Osteocyte (in vitro differentiated cells): ENCODE measurements around the gene EPHA6. TPM values are rescaled to one million over a fixed set of nuclear protein-coding genes. Genes with fewer than 3 reads are reported as not detected.

Experiments used
- DNase-seq: peaks from one replicate; pipeline ENCODE4 v3.0.0; 2021; ENCODE audit warnings: mixed read lengths; ENCODE audit not compliant: unreplicated experiment; ENCODE audit errors: extremely low spot score
- H3K27ac Mint-ChIP-seq: one replicate; pipeline ENCODE4 v1.8.0; 2021; ENCODE audit warnings: mild to moderate bottlenecking, mixed read lengths; ENCODE audit not compliant: unreplicated experiment
- H3K27me3 Mint-ChIP-seq: one replicate; pipeline ENCODE4 v1.8.0; 2021; ENCODE audit warnings: mixed read lengths; ENCODE audit not compliant: unreplicated experiment
- H3K36me3 Mint-ChIP-seq: one replicate; pipeline ENCODE4 v1.8.0; 2021; ENCODE audit warnings: mixed read lengths; ENCODE audit not compliant: unreplicated experiment
- H3K4me1 Mint-ChIP-seq: one replicate; pipeline ENCODE4 v1.8.0; 2021; ENCODE audit warnings: mixed read lengths; ENCODE audit not compliant: unreplicated experiment
- H3K4me3 Mint-ChIP-seq: one replicate; pipeline ENCODE4 v1.8.0; 2021; ENCODE audit warnings: mild to moderate bottlenecking, moderate library complexity, mixed read lengths; ENCODE audit not compliant: unreplicated experiment
- H3K9me3 Mint-ChIP-seq: one replicate; pipeline ENCODE4 v1.8.0; 2021; ENCODE audit warnings: mixed read lengths; ENCODE audit not compliant: unreplicated experiment
- total RNA-seq: library from RNA; stranded (reverse); gene quantifications from 2 replicates; pipeline ENCODE4 v1.2.1, GENCODE V29; 2021
- TF ChIP-seq, protein P1 (sequence below): fragments of 200-600 bp; sonication (generic); IDR thresholded peaks from 2 replicates; pipeline ENCODE4 v1.5.0; 2021; ENCODE audit warnings: antibody characterized with exemption, mild to moderate bottlenecking, moderate library complexity

Gene EPHA6
- total RNA-seq, 1 donor from 2014 or later, result 0.51 TPM

DNA sequence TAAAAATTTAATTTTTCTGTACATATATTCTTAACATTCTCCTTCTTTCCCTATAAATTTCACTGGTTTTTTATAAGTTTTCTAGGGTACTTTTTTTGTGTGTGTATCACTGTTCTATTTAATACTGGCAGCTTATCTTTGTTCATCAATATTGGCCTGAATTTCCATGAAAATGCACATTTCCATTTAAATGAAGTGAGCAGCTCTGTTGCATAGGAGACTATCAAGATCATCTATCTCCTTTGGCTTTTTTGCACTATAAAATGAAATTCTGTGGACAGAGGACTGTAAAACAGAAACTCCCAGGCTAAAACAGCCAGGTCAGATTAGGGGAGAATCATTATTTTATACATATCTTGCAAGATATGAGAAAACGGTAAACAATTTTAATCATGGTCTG lies 673.2 kb downstream of the EPHA6 start:
- Mint-ChIP-seq H3K4me1 (no peaks in the 10 kb centered on the region), H3K4me3 (no peak overlapping the region), H3K36me3 (no peaks in the 10 kb centered on the region), H3K27me3 (no peaks in the 10 kb centered on the region), H3K9me3 (no peaks in the 10 kb centered on the region), H3K27ac (no peak overlapping the region)
- TF ChIP-seq, protein P1, sequence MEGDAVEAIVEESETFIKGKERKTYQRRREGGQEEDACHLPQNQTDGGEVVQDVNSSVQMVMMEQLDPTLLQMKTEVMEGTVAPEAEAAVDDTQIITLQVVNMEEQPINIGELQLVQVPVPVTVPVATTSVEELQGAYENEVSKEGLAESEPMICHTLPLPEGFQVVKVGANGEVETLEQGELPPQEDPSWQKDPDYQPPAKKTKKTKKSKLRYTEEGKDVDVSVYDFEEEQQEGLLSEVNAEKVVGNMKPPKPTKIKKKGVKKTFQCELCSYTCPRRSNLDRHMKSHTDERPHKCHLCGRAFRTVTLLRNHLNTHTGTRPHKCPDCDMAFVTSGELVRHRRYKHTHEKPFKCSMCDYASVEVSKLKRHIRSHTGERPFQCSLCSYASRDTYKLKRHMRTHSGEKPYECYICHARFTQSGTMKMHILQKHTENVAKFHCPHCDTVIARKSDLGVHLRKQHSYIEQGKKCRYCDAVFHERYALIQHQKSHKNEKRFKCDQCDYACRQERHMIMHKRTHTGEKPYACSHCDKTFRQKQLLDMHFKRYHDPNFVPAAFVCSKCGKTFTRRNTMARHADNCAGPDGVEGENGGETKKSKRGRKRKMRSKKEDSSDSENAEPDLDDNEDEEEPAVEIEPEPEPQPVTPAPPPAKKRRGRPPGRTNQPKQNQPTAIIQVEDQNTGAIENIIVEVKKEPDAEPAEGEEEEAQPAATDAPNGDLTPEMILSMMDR, result no peak
- DNase-seq, result no peak

- Mint-ChIP-seq H3K27me3 (no peaks in the 10 kb centered on the region), H3K36me3 (no peaks in the 10 kb centered on the region), H3K4me1 (no peaks in the 10 kb centered on the region), H3K27ac (no peak overlapping the region), H3K4me3 (no peak overlapping the region), H3K9me3 (no peaks in the 10 kb centered on the region)
- DNase-seq, result no peak
- TF ChIP-seq, protein P1, result no peak
Measured at GRCh38 chr3:97488741-97489140, 674.3 kb downstream of the EPHA6 start.

GRCh38 chr3:97495896-97496295 lies 681.5 kb downstream of the EPHA6 start:
- TF ChIP-seq, protein P1, result no peak
- no peaks in the 10 kb centered on the region for H3K27me3 Mint-ChIP-seq

GRCh38 chr3:97497138-97497537 lies 682.7 kb downstream of the EPHA6 start:
- Mint-ChIP-seq H3K9me3 (peaks cover 5% of the 10 kb centered on the region), H3K27ac (no peak overlapping the region), H3K4me1 (no peaks in the 10 kb centered on the region), H3K27me3 (no peaks in the 10 kb centered on the region), H3K36me3 (no peaks in the 10 kb centered on the region), H3K4me3 (no peak overlapping the region)
- DNase-seq, result no peak
- TF ChIP-seq, protein P1, result no peak

More at GRCh38 chr3:97495896-97496295, 681.5 kb downstream of the EPHA6 start:
- Mint-ChIP-seq H3K4me1 (no peaks in the 10 kb centered on the region), H3K36me3 (no peaks in the 10 kb centered on the region), H3K9me3 (no peaks in the 10 kb centered on the region), H3K4me3 (no peak overlapping the region), H3K27ac (no peak overlapping the region)
- DNase-seq, result no peak

DNA sequence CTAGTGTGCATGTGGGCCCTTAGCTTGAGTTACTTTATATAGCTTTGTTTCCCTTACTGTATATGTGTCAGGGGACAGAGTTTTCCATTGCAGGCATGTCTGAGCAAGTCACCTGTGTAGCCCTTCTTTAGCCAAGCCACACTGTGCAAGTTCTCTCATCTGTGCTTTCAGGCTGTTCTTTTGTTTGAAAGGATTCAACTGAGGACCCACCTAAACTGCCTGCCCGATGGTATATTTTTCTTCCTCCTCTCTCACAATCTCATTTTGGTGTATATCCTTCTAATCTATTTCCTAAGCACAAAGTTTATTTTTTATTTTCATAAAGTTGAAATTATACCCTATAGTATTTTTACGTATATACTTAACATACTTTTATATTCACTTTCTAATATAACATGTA lies 690.1 kb downstream of the EPHA6 start:
- H3K27me3 Mint-ChIP-seq, result no peaks in the 10 kb centered on the region
- TF ChIP-seq, protein P1, result no peak
- peaks cover 42% of the 10 kb centered on the region for H3K9me3 Mint-ChIP-seq
- H3K4me1 Mint-ChIP-seq, result no peaks in the 10 kb centered on the region
- H3K36me3 Mint-ChIP-seq, result no peaks in the 10 kb centered on the region
- no peak overlapping the region for H3K27ac Mint-ChIP-seq
- DNase-seq, result no peak
- no peak overlapping the region for H3K4me3 Mint-ChIP-seq
